NCI-H460 (cell line): ENCODE measurements around the gene ZNF281. TPM values are rescaled to one million over a fixed set of nuclear protein-coding genes. Genes with fewer than 3 reads are reported as not detected.
"Not testable (repeated sequence)": the region's sequence is repeated elsewhere in the genome, so short reads cannot be mapped to it uniquely, and the experiment has no call there.

ENCODE experiments used
- DNase-seq: peaks from one replicate; pipeline ENCODE4 v3.0.0-alpha.2; 2016; ENCODE audit warnings: low read depth; ENCODE audit errors: extremely low read depth
- polyA plus RNA-seq: library from polyadenylated mRNA; depleted of rRNA; stranded (reverse); fragments of >200 nt; gene quantifications from 2 replicates; pipeline ENCODE4 v1.2.3, GENCODE V29; 2014; cell fraction: nucleus; rRNA removed
- total RNA-seq: library from RNA; depleted of rRNA; stranded (reverse); fragments of >200 nt; shearing (Covaris generic); gene quantifications from 2 replicates; pipeline ENCODE4 v1.2.3, GENCODE V29; 2014; rRNA removed

ZNF281 gene, protein sequence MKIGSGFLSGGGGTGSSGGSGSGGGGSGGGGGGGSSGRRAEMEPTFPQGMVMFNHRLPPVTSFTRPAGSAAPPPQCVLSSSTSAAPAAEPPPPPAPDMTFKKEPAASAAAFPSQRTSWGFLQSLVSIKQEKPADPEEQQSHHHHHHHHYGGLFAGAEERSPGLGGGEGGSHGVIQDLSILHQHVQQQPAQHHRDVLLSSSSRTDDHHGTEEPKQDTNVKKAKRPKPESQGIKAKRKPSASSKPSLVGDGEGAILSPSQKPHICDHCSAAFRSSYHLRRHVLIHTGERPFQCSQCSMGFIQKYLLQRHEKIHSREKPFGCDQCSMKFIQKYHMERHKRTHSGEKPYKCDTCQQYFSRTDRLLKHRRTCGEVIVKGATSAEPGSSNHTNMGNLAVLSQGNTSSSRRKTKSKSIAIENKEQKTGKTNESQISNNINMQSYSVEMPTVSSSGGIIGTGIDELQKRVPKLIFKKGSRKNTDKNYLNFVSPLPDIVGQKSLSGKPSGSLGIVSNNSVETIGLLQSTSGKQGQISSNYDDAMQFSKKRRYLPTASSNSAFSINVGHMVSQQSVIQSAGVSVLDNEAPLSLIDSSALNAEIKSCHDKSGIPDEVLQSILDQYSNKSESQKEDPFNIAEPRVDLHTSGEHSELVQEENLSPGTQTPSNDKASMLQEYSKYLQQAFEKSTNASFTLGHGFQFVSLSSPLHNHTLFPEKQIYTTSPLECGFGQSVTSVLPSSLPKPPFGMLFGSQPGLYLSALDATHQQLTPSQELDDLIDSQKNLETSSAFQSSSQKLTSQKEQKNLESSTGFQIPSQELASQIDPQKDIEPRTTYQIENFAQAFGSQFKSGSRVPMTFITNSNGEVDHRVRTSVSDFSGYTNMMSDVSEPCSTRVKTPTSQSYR
- 19.0 and 21.7 TPM in 2 replicates for total RNA-seq
- polyA plus RNA-seq = 10.0 and 15.5 TPM in 2 replicates

DNA sequence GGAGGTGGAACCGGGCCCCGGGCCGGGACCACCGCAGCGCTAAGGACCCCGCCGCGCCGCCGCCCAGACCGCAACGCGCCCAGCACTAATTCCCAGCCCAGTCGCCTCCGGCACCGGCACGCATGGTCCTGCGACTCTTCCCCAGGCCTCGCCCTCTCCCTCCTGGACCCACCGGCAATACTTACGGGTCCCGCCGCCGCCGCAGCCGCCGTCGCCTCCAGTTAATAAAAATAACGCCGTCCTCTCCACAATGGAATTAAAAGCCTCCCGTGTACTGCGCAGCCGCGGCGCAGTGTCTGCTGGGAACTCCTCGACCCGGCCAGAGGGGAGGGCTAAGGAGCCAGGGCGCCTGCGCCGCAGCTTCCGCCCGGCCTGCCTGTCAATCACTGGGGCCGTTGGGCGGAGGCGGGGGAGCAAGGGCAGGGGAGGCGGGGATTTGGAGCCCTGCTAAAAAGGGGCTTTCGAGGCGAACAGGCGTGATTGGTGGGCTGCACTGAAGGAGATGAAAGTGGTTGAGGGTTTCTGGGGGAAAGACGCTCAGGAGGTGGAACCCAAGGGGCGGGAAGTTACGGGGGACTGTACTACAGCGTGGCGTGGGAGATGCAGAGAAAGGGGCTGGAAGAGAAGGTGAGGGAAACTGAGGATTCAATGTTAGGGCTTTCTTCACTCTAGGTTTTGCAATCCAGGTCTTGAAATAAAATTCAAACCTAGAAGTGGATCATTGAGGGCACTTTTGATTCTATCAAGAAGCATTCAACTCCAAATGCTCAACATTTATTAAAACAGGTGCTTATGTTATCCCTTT lies at the start of gene ZNF281:
Gene ZNF281, minus strand, starts transcription at position 276 of the 805 bp plus-strand sequence. CDS start 331 bp downstream, outside the sequence.
- peak; percentile 94 for DNase-seq

GRCh38 chr1:200458780-200459179 lies 48.9 kb upstream of the ZNF281 start:
- no peak for DNase-seq

GRCh38 chr1:200457810-200458209 lies 48.0 kb upstream of the ZNF281 start:
- DNase-seq = no peak

DNA sequence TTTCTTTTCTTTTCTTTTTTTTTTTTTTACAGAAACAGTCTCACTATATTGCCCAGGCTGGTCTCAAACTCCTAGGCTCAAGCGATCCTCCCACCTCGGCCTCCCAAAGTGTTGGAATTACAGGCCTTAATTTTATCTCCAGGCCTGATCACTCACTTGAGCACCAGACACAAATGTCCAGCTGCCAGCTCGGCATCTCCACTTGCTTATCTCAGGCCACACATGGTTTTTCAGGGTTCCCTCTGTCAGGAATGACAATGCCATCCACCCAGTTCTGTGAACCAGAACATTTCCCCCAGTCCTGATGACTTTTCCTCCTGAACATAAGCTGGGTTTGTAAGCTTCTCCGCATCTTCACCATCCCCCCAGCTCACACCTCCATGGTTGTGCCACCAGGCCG lies 44.6 kb upstream of the ZNF281 start:
- no peak for DNase-seq

GRCh38 chr1:200453553-200453905 lies 43.7 kb upstream of the ZNF281 start:
- DNase-seq = no peak

- DNase-seq = no peak
Measured at GRCh38 chr1:200452850-200453552, 43.2 kb upstream of the ZNF281 start.

DNA sequence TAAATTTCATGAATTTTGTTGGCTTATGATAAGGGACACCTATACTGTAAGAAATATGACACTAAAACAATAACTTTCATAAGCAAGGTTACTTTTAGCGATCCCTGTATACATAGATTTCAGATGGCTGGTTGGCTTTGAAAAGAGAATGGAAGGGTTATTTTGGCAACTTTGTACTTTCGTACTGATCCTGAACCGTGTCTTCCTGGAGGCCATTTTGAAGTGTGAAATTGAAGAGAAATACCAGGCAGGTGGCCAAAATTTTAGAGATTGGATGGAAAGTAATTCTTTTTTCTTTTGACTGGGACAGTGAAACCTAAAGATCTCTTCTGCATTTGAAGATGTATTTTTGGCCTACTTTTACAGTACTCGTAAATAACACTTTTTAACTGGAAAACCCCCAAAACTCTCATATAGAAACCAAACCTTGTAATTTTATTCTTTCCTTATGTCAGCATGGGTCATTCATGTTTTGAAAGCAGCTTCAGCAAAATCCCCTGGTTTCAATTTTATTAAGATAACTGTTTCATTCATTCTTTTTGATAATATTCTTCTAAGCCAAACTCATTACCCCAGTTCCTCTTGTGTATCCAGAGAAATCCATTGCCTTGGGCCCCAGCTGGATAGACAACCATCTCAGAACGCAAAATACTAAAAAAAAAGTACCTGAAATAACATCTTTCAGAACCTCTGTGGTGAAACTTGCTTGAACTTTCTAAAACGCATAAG lies 38.4 kb upstream of the ZNF281 start:
- no peak for DNase-seq

GRCh38 chr1:200445213-200445612 lies 35.4 kb upstream of the ZNF281 start:
- DNase-seq = no peak

DNA sequence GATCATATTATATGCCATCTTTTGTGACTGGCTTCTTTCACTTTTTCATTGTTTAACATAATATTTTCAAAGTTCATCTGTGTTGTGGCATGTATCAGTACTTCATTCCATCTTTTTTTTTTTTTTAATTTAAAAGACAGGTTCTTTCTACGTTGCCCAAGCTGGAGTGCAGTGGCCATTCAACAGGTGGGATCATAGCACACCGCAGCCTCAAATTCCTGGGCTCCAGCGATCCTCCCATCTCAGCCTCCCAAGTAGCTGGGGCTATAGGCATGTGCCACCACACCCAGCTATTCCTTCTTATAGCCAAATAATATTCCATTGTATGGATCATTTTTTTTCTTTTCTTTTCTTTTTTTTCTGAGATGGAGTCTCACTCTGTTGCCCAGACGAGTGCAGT lies 34.6 kb upstream of the ZNF281 start:
- DNase-seq = no peak

- DNase-seq = no peak
Measured at GRCh38 chr1:200443860-200444259, 34.0 kb upstream of the ZNF281 start.

DNA sequence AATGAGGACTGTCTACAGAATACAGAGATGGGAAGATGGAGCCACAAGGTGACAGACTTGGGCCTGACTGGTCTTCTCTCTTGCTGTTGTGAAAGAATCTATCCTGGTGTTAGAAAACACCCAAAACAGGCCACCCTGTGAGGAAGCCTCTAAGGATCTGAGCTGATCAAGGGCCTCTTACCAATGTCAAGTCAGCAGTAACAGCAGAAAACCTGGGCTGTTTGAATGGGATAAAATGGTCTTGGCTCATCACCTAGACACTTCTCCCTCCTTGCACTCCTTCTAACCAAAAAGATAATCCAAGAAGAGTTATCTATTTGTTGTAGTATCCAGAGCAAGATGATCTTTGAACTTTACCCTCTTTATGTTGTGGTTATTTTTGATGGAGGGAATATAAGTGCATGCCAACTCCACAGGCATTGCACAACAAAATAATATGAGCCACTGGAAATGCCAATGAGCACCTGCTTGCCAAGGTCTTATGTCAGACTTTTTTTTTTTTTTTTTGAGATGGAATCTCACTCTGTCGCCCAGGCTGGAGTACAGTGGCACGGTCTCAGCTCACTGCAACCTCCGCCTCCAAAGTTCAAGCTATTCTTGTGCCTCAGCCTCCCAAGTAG lies 32.8 kb upstream of the ZNF281 start:
- DNase-seq = no peak

GRCh38 chr1:200442023-200442422 lies 32.2 kb upstream of the ZNF281 start:
- DNase-seq = no peak

DNA sequence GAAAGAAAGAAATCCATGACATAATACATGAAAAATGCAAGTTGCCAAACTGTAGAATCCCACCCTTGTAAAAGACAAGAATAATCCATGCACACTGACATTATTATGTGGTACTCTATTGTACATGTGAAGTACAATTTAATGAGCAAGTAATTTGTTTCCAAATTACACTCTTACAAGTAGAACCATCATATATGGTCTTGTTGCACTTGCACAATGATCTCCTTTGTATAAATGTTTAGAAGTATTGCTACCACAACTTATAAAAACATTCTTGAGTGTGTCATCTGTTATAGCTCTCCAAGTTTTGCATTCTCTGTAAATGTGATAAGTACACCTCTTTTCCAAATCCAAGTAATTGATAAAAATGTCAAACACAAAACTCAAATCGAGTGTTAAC lies 29.1 kb upstream of the ZNF281 start:
- DNase-seq = no peak

DNA sequence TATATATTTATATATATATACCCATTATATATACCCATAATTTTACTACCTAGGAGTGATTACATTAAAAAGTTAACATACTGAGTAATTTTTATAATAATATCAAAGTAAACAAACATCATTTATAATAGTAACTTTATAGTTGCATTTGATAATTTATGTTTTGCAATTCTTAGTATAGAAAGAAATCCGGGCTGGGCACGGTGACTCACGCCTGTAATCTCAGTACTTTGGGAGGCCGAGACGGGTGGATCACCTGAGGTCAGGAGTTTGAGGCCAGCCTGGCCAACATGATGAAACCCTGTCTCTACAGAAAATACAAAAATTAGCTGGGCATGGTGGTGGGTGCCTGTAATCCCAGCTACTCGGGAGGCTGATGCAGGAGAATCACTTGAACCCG lies 28.6 kb upstream of the ZNF281 start:
- not testable (repeated sequence) for DNase-seq

DNA sequence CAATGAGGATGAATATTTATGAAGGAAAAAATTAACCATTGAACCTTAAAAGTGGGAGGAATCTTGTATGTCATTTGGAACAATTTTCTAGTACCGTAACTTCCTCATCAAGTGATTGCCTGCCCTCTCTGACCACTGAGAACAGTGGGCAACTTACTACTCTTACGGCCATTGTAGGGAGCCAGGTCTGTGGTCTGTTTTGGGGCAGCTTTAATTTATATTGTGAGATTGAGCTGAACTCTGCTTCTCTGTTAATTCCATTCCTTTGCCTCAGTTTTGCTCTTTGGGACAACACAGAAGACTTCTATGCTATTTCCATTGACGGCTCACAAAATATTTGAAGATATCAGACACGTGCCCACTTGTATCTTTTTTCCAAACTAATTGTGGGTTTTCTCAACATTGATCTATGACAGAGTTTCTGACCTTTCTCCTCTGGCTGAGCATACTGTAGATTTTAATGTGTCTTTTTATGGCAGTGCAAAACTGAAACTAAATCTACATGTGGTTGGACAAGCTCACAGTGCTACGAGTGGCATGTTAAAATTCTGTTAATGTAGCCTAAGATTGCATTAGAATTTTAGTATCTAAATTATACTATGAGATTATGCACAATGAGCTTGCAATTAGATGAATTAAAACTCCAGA lies 27.8 kb upstream of the ZNF281 start:
- DNase-seq = no peak

DNA sequence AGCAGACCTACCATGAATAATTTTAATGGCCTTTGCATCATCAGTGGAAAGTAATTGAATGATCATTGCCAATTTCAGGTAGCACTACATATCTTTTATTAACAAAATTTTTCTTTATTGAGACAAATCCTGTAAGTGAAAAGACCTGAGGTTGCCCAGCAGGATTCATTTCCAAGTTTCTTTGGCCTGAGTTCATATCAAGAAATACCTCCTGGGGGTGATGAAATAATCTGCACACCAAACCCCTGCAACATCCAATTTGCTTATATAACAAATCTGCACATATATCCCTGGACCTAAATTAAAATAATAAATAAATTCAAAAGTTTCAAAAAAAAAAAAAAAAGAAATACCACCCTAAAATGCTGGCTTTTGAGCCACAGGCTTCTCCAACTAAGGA lies 27.3 kb upstream of the ZNF281 start:
- no peak for DNase-seq

DNA sequence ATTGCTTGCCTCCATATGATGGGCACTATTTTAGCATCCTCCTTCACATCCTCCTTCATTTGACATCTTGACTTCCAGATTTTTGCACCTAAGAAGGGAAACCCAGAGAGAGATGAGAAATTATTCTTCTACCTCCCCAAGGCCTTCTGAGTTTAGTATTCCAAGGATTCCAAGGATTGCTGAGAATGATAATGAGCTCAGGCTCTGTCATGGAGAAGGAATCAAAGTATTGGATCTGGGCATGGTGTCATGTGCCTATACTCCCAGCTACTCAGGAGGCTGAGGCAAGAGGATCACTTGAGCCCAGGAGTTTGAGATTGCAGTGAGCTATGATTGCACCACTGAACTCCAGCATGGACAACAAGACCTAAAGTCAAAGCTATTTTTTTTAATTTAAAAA lies 26.6 kb upstream of the ZNF281 start:
- DNase-seq = no peak

DNA sequence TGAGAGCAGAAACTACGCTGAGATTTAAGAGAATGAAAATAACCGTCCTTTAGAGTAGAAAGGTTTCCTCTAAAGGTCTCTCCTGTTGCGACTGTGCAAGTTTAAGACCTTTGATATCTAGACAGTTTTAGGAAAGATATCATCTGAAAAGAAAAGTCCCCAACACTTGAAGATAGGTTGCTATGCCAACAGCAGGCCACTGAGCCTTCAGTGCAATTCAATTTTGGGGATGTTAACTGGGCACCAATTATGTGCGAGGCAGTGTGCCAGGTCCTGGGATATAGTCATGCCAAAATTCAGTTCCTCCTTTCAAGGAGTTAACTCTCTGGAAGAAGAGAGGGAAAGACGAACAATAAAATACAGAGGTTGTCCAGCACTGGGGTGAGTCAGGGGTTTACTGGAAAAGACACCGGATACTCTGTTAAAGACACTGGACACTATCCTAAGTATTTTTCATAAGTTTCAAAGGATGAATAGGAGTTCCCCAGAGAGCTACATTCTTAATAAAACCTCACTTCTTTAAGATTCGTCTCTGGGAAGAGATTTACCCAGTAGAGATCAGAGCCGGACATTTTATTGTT lies 25.5 kb upstream of the ZNF281 start:
- no peak for DNase-seq
